Breast epithelium (tissue), 4 donors: ENCODE measurements around the gene PLD1. TPM values are rescaled to one million over a fixed set of nuclear protein-coding genes. Genes with fewer than 3 reads are reported as not detected.
"Not testable (repeated sequence)": the region's sequence is repeated elsewhere in the genome, so short reads cannot be mapped to it uniquely, and the experiment has no call there.

Source experiments
- DNase-seq, 2 donors: peaks; one replicate each; pipeline ENCODE4 v3.0.0-alpha.2; 2019; ENCODE audit warnings: low spot score in 2 of 2
- H3K27ac ChIP-seq, 2 donors: fragments of 200-600 bp; sonication (generic) in 1 of 2; one replicate each; pipeline ENCODE4 v1.5.1; 2016 to 2019; ENCODE audit warnings: mild to moderate bottlenecking in 1 of 2
- H3K27me3 ChIP-seq, 2 donors: fragments of 200-600 bp; sonication (generic) in 1 of 2; one replicate each; pipeline versions ENCODE4 v1.5.1 to v1.6.0; 2017 to 2019; ENCODE audit warnings: control low read depth in 1 of 2, mild to moderate bottlenecking in 1 of 2
- H3K36me3 ChIP-seq: fragments of 200-600 bp; one replicate; pipeline ENCODE4 v1.5.1; 2019
- H3K4me1 ChIP-seq, 2 donors: fragments of 200-600 bp; sonication (generic); one replicate each; pipeline ENCODE4 v1.5.1; 2016 to 2019; ENCODE audit warnings: control low read depth in 1 of 2
- H3K4me3 ChIP-seq, 3 donors: fragments of 200-600 bp; sonication (generic); 1 replicate in 2 of 3; 2 replicates in 1 of 3; pipeline ENCODE4 v1.5.1; 2016 to 2019; ENCODE audit warnings: mild to moderate bottlenecking in 3 of 3, moderate library complexity in 2 of 3
- H3K9me3 ChIP-seq, 2 donors: fragments of 200-600 bp; sonication (generic) in 1 of 2; one replicate each; pipeline ENCODE4 v1.5.1; 2016 to 2019; ENCODE audit warnings: control low read depth in 1 of 2
- POLR2A ChIP-seq: fragments of 450-650 bp; IDR thresholded peaks from one replicate; pipeline ENCODE4 v1.6.1; 2016; ENCODE audit warnings: antibody characterized with exemption, mild to moderate bottlenecking, moderate library complexity
- POLR2AphosphoS5 ChIP-seq, 3 donors: sonication (generic); formaldehyde crosslinking; IDR thresholded peaks; one replicate each; pipeline ENCODE4 v1.6.1; 2017; ENCODE audit warnings: antibody characterized with exemption in 3 of 3
- intact Hi-C: fragments of 100-400 bp; cut with DNase I; formaldehyde crosslinking; loops from one replicate; pipeline ENCODE4 v1.15.1; 2023; ENCODE audit warnings: low total_unique reads
- total RNA-seq, 3 donors: library from RNA; depleted of rRNA; stranded (reverse); fragments of >200 nt; gene quantifications; one replicate each; pipeline ENCODE4 v1.1.0, GENCODE V29; 2016
- TF ChIP-seq, protein P1 (sequence below), 3 donors: fragments of 450-650 bp; IDR thresholded peaks; one replicate each; pipeline ENCODE4 v1.5.1; 2016 to 2017; ENCODE audit warnings: antibody characterized with exemption in 3 of 3, mild to moderate bottlenecking in 3 of 3, moderate library complexity in 3 of 3

The PLD1 gene
- total RNA-seq, 3 donors from 2014 or later: 21.1 to 36.9 (median 24.9) TPM

DNA sequence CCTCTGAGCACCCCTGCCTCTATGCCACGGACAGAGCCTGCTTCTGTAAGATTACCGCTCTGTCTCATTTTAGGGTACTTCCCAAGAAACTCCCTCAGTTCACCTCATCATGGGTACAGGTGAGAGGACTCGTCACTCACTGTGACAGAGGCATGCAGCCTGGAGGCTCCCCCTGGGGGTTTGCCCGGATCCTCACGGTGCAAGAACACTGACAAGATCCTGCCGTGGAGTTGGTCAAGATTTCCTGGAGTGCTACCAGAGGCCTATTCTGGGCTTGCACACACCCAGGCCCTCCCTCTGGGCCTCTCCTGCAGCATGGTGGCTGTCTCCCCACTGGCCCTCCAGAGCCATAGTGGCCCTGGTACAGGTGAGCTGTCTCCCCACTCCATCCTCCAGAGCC, 247.0 kb downstream of the PLD1 start:
- Histone ChIP-seq H3K36me3 (no peaks in the 10 kb centered on the region), H3K27me3 (no peaks in the 10 kb centered on the region), H3K9me3 (no peaks in the 10 kb centered on the region), H3K4me3 (no peak overlapping the region), H3K27ac (no peak overlapping the region), H3K4me1 (no peaks in the 10 kb centered on the region)
- TF ChIP-seq, protein P1, sequence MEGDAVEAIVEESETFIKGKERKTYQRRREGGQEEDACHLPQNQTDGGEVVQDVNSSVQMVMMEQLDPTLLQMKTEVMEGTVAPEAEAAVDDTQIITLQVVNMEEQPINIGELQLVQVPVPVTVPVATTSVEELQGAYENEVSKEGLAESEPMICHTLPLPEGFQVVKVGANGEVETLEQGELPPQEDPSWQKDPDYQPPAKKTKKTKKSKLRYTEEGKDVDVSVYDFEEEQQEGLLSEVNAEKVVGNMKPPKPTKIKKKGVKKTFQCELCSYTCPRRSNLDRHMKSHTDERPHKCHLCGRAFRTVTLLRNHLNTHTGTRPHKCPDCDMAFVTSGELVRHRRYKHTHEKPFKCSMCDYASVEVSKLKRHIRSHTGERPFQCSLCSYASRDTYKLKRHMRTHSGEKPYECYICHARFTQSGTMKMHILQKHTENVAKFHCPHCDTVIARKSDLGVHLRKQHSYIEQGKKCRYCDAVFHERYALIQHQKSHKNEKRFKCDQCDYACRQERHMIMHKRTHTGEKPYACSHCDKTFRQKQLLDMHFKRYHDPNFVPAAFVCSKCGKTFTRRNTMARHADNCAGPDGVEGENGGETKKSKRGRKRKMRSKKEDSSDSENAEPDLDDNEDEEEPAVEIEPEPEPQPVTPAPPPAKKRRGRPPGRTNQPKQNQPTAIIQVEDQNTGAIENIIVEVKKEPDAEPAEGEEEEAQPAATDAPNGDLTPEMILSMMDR (IDR thresholded peaks at IDR 0.05): no peak
- no peak for TF ChIP-seq POLR2AphosphoS5 (IDR thresholded peaks at IDR 0.05)
- TF ChIP-seq POLR2A: no peak
- intact Hi-C loops: no loop called here
- DNase-seq: no peak

DNA sequence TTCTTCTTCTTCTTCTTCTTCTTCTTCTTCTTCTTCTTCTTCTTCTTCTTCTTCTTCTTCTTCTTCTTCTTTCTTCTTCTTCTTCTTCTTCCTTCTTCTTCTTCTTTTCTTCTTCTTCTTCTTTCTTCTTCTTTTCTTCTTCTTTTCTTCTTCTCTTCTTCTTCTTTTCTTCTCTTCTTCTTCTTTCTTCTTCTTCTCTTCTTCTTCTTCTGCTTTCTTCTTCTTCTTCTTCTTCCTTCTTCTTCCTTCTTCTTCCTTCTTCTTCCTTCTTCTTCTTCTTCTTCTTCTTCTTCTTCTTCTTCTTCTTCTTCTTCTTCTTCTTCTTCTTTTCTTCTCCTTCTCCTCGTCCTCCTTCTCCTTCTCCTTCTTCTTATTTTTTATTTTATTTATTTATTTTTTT, 247.8 kb downstream of the PLD1 start:
- H3K27ac ChIP-seq, DNase-seq, H3K4me3 ChIP-seq, H3K36me3 ChIP-seq, H3K4me1 ChIP-seq, H3K27me3 ChIP-seq, intact Hi-C loops, H3K9me3 ChIP-seq: not testable (repeated sequence)

DNA sequence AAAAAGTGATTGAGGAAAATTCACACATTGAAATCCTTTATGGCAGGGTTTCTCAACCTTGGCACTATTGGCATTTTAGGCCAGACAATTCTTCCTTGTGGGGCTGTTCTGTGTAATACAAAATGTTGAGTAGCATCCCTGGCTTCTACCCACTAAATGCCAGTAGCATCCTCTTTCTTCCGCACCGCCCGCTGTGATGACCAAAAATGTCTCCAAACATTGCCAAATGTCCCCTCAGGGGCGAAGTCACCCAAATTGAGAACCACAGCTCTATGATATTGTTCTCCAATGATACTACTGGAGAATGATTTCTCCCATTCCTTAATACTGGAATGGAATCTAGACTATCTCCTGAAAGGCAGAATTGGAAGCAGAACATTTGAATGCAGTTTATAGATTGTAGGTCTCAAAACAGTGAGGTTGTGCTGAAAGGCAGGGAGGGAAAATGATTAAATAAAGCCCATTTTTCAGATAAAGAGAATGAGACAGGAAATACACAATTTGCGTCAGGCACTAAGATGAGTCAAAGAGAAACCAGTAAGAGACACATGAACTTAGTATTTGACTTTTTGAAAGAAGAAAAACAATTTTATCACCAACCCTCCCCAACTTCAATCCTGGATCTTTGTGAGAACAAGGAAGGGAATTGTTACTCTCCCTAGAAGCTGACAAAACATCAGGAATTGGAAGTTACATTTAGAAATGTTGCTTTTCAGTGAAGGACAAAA, 248.5 kb downstream of the PLD1 start:
- TF ChIP-seq, protein P1 (IDR thresholded peaks at IDR 0.05): no peak
- TF ChIP-seq POLR2A: no peak
- TF ChIP-seq POLR2AphosphoS5 (IDR thresholded peaks at IDR 0.05): no peak
- H3K4me3 ChIP-seq: no peak overlapping the region
- H3K27ac ChIP-seq: no peak overlapping the region
- no peaks in the 10 kb centered on the region for H3K36me3 ChIP-seq
- no peak for DNase-seq
- intact Hi-C loops: no loop called here
- no peaks in the 10 kb centered on the region for H3K4me1 ChIP-seq
- H3K9me3 ChIP-seq: no peaks in the 10 kb centered on the region
- no peaks in the 10 kb centered on the region for H3K27me3 ChIP-seq

DNA sequence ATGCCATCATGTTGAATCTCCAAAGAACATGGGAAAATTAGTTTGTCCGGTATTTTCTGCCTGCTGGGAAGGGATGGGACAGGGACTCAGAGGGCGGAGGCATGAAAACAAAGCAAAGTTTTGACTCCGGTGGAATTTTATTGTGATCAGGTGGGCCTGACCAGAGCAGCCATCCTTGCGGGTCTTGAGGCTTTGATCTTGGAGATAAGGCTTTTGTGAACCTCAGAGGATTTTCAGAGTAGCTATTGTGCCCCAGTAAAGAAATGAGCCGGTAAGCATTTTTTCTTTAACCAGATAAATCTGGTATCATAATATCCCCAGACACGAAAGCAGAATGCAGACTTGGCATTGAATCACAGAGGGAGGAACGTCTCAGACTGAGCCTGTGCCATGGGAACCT, 250.7 kb downstream of the PLD1 start:
- TF ChIP-seq, protein P1 (IDR thresholded peaks at IDR 0.05): no peak
- no peak for TF ChIP-seq POLR2A
- no peak for TF ChIP-seq POLR2AphosphoS5 (IDR thresholded peaks at IDR 0.05)
- intact Hi-C loops: no loop called here
- no peak for DNase-seq
- Histone ChIP-seq H3K4me1 (no peaks in the 10 kb centered on the region), H3K36me3 (no peaks in the 10 kb centered on the region), H3K27ac (no peak overlapping the region), H3K27me3 (no peaks in the 10 kb centered on the region), H3K4me3 (no peak overlapping the region), H3K9me3 (no peaks in the 10 kb centered on the region)

DNA sequence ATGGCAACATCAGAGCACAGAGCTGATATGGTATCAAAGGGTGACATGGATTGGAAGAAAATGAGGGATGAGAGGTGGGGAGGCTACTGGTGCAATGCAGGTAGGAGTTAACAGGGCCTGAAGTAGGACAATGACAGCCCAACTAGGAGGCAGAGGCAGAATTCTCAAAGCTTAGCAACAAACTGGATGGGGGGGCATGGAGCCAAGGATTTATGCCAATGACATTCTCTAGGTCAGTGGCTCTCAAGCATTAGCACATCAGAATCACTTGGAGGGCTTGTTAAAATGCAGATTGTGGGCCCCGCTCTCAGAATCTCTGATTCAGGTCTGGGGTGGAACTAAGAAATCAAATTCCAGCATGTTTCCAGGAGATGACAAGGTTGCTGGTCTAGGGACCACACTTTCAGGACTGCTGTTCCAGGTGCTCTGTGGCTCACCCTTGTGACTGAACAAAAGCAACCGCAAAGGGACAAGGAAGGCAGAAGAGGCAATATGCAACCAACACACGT, 252.0 kb downstream of the PLD1 start:
- DNase-seq: no peak
- H3K27me3 ChIP-seq: no peaks in the 10 kb centered on the region
- no peak overlapping the region for H3K4me3 ChIP-seq
- H3K27ac ChIP-seq: no peak overlapping the region
- intact Hi-C loops: no loop called here
- no peaks in the 10 kb centered on the region for H3K9me3 ChIP-seq
- TF ChIP-seq, protein P1 (IDR thresholded peaks at IDR 0.05): no peak
- no peak for TF ChIP-seq POLR2A
- no peak for TF ChIP-seq POLR2AphosphoS5 (IDR thresholded peaks at IDR 0.05)
- H3K4me1 ChIP-seq: no peaks in the 10 kb centered on the region
- no peaks in the 10 kb centered on the region for H3K36me3 ChIP-seq
